Activated T-helper 17 cell treated with anti-CD3 and anti-CD28 coated beads, Interleukin-2, amount 50 U/mL, for 72 hours (primary cell): ENCODE measurements around the gene CAMKMT. TPM values are rescaled to one million over a fixed set of nuclear protein-coding genes. Genes with fewer than 3 reads are reported as not detected.

ENCODE experiments used
- ATAC-seq: fragments of 150-1000 bp; cut with Tn5 transposase; replicated peaks from 2 replicates; pipeline ENCODE4 v1.10.0; 2021; ENCODE audit warnings: mild to moderate bottlenecking, moderate library complexity
- H3K27ac Mint-ChIP-seq: one replicate; pipeline ENCODE4 v1.8.0; 2022; ENCODE audit warnings: mixed read lengths
- H3K27me3 Mint-ChIP-seq: one replicate; pipeline ENCODE4 v1.8.0; 2022; ENCODE audit warnings: mixed read lengths
- H3K36me3 Mint-ChIP-seq: one replicate; pipeline ENCODE4 v1.8.0; 2022; ENCODE audit warnings: low read depth, mild to moderate bottlenecking, mixed read lengths
- H3K4me1 Mint-ChIP-seq: one replicate; pipeline ENCODE4 v1.8.0; 2022; ENCODE audit warnings: mixed read lengths
- H3K4me3 Mint-ChIP-seq: one replicate; pipeline ENCODE4 v1.8.0; 2022; ENCODE audit warnings: mild to moderate bottlenecking, mixed read lengths
- H3K9me3 Mint-ChIP-seq: one replicate; pipeline ENCODE4 v1.8.0; 2022; ENCODE audit warnings: mixed read lengths
- total RNA-seq, 2 donors: library from RNA; stranded (reverse); gene quantifications; one replicate each; pipeline ENCODE4 v1.2.3, GENCODE V29; 2022

Gene CAMKMT
- total RNA-seq, 2 donors from 2014 or later, result 13.4 TPM

DNA sequence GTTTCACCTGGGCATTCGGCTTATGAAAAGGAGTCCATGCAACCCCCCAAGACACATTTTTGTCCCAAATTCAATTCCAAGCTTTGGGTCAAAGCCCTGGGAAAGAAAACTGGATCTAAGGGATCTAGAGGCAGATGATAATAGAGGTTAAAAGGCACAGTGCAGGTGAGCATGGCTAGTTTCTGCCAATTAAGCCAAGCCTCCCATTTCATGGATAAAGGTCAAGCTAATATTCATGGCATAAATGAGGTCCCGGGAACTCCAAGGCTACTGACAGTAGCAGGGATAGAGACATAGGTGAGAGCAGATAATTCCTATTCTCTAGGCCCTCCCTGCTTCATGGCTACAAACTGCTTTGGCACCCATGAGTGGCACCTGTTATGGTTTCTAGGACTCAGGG, 83.1 kb downstream of the CAMKMT start:
- Mint-ChIP-seq H3K4me1 (no peaks in the 10 kb centered on the region), H3K27me3 (no peaks in the 10 kb centered on the region), H3K36me3 (peaks cover 24% of the 10 kb centered on the region), H3K27ac (no peak overlapping the region), H3K9me3 (no peaks in the 10 kb centered on the region), H3K4me3 (no peak overlapping the region)
- ATAC-seq, result no peak

DNA sequence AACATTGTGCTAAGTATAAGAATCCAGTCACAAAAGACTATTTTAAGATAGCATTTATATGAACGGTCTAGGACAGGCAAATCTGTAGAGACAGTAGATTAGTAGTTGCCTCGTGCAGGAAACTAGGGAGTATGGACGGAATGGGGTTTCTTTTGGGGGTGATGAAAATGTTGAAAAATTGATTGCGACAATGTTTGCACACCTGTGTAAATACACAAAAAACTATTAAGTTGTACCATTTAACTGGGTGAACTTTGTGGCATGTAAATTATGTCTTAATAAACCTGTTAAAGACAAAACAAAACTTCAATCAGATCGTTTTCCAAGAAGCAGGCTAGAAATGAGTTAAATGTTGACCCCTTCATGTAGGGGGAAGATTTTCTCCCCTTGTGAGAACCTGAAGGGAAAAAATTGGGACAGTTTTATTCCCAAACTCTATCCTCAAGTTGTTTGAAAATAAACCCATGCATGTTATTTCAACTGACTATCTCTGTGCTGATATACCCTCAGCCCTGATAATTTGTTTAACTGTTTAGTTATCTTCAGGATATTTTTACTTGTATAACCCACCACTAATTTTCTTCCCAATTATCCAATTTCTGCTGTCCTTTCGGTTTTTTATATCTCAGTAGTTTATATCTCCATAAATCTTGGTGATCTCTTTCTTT, 87.2 kb downstream of the CAMKMT start:
- H3K27ac Mint-ChIP-seq, result no peak overlapping the region
- peaks cover 16% of the 10 kb centered on the region for H3K36me3 Mint-ChIP-seq
- H3K9me3 Mint-ChIP-seq, result no peaks in the 10 kb centered on the region
- no peak for ATAC-seq
- no peak overlapping the region for H3K4me3 Mint-ChIP-seq
- no peaks in the 10 kb centered on the region for H3K27me3 Mint-ChIP-seq
- no peaks in the 10 kb centered on the region for H3K4me1 Mint-ChIP-seq

DNA sequence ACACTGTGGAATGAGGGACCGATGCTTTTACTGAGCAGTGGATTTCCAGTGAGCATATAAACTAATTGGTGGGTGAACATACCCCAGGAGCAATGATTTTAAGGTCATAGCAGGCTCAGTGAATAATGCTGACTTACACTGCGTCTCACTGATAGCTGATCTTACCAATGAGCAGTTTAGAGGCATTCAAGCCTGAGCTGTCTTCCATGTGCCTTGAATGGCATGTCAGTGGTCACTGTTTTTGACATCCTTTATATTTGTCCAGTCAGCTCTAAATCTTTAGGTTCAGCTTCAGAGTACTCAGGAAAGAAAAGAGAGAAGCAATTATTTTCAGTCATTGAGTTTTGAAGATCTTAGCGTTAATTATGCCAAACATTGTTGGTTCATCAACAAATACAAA, 88.3 kb downstream of the CAMKMT start:
- Mint-ChIP-seq H3K4me3 (no peak overlapping the region), H3K36me3 (peaks cover 6% of the 10 kb centered on the region), H3K27me3 (no peaks in the 10 kb centered on the region), H3K4me1 (no peaks in the 10 kb centered on the region), H3K9me3 (no peaks in the 10 kb centered on the region), H3K27ac (no peak overlapping the region)
- no peak for ATAC-seq

DNA sequence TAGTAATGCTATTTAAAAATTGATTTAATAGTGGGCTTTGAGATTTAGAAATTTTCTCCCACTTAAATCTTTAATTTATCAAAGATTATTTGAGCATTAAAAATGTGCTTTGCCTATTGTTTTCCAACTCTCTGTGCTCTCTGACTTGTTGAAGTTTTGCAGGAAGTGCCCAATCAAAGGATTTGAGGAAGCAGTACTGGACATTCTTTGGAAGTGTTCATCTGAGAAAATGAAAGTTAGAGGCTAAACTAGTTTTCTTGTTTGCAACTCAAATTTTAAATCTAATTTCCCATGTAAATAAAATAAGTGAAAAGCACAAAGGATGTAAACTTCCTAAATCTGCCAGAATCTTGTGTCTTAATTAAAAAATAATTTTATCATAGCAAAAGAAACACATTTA, 89.1 kb downstream of the CAMKMT start:
- no peaks in the 10 kb centered on the region for H3K9me3 Mint-ChIP-seq
- H3K27me3 Mint-ChIP-seq, result no peaks in the 10 kb centered on the region
- H3K27ac Mint-ChIP-seq, result no peak overlapping the region
- no peak for ATAC-seq
- H3K4me1 Mint-ChIP-seq, result no peaks in the 10 kb centered on the region
- no peak overlapping the region for H3K4me3 Mint-ChIP-seq
- peaks cover 1% of the 10 kb centered on the region for H3K36me3 Mint-ChIP-seq

DNA sequence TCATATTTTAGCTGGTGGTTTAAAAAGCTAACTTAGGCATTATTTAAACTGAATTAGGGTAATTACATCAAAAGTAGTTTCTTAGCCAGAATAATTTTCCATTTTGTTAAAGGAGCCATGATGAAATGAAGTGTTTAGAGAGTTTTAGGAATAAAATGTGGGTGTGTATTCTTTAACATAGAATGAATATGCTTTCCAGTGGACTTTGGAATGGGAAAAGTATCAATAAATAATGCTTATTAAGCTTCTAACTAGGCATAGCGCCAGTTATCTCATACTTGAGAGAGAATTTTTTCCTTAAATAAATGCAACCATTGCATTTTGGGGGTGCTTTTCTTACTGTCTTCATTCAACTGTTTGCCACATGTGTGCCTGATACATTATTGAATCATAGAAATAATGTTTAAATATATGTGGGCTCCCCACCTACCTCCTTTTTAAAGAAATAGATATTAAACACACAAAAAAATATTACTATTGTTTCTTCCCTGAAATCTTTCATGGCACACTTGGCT, 90.4 kb downstream of the CAMKMT start:
- H3K27me3 Mint-ChIP-seq, result no peaks in the 10 kb centered on the region
- no peak overlapping the region for H3K4me3 Mint-ChIP-seq
- no peaks in the 10 kb centered on the region for H3K4me1 Mint-ChIP-seq
- H3K27ac Mint-ChIP-seq, result no peak overlapping the region
- no peak for ATAC-seq
- no peaks in the 10 kb centered on the region for H3K9me3 Mint-ChIP-seq
- H3K36me3 Mint-ChIP-seq, result no peaks in the 10 kb centered on the region

DNA sequence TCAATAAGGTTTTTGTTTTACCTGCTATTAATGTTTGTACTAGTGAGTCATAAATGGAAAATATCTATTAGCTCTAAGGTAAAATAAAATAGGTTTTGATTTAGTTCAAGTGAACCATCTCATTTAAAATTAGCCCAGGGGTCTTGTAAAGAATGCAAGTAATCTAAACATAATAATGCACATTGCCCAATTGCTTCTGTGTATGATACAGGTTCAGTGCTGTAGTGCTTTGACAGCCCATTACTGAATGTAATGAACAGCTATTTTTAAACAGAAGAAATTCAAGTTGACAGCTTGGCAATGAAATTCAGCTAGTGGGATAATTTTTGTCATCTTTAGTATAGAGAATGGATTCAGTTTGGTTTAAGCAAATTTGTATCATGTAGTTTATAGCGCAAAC, 91.5 kb downstream of the CAMKMT start:
- ATAC-seq, result no peak
- no peaks in the 10 kb centered on the region for H3K27me3 Mint-ChIP-seq
- no peak overlapping the region for H3K27ac Mint-ChIP-seq
- no peaks in the 10 kb centered on the region for H3K9me3 Mint-ChIP-seq
- no peaks in the 10 kb centered on the region for H3K4me1 Mint-ChIP-seq
- H3K36me3 Mint-ChIP-seq, result no peaks in the 10 kb centered on the region
- no peak overlapping the region for H3K4me3 Mint-ChIP-seq

DNA sequence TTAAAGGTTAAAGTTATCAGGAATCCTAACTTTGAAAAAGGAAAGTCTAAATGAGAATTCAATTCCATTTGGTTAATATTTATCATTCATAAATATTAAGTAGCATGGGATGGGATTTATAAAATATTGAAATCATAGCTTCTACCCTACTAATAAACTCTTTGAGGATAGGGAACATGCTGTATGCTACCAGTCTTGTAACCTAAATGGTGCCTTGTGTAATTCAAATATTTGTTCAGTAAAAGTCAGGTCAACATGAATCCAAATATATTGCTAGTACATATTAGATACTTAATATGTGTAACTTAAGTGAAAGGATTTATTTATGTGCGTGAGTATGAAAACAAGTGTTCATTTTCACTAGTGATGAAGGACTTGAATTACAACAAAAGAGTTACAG, 94.1 kb downstream of the CAMKMT start:
- H3K27ac Mint-ChIP-seq, result no peak overlapping the region
- ATAC-seq, result no peak
- no peaks in the 10 kb centered on the region for H3K4me1 Mint-ChIP-seq
- H3K36me3 Mint-ChIP-seq, result no peaks in the 10 kb centered on the region
- no peaks in the 10 kb centered on the region for H3K9me3 Mint-ChIP-seq
- H3K4me3 Mint-ChIP-seq, result no peak overlapping the region
- no peaks in the 10 kb centered on the region for H3K27me3 Mint-ChIP-seq

DNA sequence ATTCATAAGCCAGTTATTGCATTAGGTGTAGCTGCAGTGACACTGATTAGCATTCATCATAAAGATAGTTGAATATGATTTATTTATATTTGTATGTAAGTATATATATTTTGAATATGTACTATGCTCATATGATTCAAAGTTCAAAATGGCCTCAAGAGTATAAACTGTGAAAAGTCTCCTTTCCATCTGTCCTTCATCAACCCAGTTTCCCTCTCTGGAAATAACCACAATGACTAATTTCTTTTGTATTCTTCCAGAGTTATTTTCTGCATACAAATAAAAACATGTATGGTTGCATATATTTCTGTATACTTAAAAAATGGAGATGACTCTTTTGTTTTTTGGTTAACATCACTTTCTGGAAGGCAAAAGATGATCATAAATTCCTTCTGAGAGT, 95.2 kb downstream of the CAMKMT start:
- Mint-ChIP-seq H3K27me3 (no peaks in the 10 kb centered on the region), H3K9me3 (no peaks in the 10 kb centered on the region), H3K36me3 (no peaks in the 10 kb centered on the region), H3K4me1 (no peaks in the 10 kb centered on the region), H3K27ac (no peak overlapping the region), H3K4me3 (no peak overlapping the region)
- no peak for ATAC-seq

DNA sequence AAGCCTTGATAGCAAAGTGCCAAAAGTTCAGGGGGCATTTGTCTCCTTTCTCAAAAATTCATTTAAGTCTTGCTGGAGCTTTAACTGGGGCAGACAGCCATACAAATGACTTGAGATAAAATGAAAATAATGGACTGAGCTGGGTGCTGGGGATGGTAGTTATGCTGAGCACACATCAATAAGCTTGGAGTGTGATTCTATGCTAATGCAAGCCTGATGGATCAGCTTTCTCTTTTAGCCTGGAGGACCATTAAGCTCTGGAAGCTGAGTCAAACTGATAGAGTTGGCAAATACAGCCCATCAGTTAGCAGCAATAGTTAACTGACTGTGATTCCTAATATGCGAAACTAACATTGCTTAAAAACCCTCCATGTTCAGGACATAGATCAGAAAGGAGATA, 98.0 kb downstream of the CAMKMT start:
- Mint-ChIP-seq H3K27me3 (no peaks in the 10 kb centered on the region), H3K36me3 (no peaks in the 10 kb centered on the region), H3K9me3 (peaks cover 17% of the 10 kb centered on the region), H3K4me3 (no peak overlapping the region), H3K27ac (no peak overlapping the region), H3K4me1 (no peaks in the 10 kb centered on the region)
- ATAC-seq, result no peak

DNA sequence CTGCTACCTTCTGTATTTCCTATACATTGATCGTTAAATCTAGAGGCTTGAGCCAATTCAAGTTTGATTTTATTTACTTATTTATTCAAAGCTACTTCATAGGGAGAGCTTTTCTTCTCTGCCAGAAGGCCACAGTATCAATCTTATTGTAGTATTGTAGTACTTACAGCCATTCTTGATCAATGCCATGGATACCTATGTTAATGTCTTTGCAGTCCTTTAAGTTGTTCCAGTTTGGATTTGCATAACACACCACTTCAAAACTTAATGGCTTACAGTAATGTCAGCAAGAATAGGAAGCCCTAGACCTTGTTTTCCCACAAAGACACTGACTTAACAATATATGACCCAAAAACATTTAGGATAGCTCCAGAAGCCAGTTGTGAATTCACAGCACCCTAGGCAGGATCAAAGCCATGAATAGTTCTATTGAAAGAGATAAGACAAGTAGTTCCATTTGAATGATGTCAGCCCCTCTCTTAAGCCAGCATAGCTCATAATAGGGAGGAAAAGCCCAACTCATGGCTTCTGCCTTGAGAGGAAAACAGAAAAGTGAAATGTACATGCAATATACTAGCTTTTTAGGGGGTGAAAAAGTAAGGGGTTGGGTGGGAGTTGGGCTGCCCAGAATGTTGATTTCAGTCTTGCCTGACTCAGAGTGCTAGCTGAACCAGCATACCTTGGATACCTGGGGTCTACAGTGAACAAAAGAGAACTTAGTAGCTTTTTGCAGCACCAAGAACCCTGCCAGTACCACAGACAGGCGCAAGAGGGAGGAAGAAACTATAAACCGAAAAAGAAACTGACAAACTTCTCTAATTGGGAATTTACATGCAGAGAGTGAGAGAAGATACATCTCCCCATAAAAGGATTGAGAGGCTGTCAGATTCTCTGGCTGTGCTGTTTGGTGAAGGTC, 101.4 kb downstream of the CAMKMT start:
- Mint-ChIP-seq H3K4me3 (no peak overlapping the region), H3K27ac (no peak overlapping the region), H3K36me3 (no peaks in the 10 kb centered on the region), H3K27me3 (no peaks in the 10 kb centered on the region), H3K9me3 (peaks cover 17% of the 10 kb centered on the region), H3K4me1 (no peaks in the 10 kb centered on the region)
- ATAC-seq, result no peak

DNA sequence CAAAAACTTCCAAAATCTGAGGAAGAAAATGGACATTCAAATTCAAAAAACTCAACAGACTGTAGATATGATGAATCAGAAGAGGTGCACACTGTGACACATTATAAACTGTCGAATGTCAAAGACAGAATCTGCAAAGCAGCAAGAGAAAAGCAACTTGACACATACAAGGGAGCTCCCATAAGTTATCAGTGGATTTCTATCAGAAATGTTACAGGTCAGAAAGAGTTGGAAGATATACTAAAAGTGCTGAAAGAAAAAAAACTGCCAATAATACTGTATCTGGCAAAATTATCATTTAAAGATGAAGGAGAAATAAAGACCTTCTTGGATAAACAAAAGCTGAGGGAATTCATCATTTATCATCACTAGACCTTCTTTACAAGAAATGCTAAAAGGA, 102.7 kb downstream of the CAMKMT start:
- no peak overlapping the region for H3K4me3 Mint-ChIP-seq
- H3K4me1 Mint-ChIP-seq, result no peaks in the 10 kb centered on the region
- H3K27me3 Mint-ChIP-seq, result no peaks in the 10 kb centered on the region
- no peak overlapping the region for H3K27ac Mint-ChIP-seq
- H3K36me3 Mint-ChIP-seq, result no peaks in the 10 kb centered on the region
- H3K9me3 Mint-ChIP-seq, result peaks cover 17% of the 10 kb centered on the region
- no peak for ATAC-seq

DNA sequence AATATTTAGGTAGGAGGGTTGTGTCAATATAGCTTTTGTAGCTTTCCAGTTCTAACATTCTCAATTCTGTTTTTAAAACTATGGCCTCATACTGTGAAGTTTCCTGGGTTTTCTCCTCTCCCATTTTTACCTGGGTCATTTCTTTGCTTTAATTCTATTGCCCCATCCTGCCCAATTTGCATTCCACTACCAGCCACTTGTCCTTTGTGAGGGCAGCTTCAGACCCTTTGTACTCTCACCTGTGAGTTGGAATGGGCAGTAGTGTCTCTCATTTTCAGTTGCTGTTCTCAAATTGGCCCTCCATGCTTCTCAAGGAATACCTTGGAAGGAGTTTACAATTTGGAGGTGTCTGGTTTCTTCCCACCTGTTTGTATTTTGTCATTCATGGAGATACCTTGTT, 108.4 kb downstream of the CAMKMT start:
- Mint-ChIP-seq H3K27me3 (no peaks in the 10 kb centered on the region), H3K4me3 (no peak overlapping the region), H3K36me3 (no peaks in the 10 kb centered on the region), H3K9me3 (no peaks in the 10 kb centered on the region), H3K27ac (no peak overlapping the region), H3K4me1 (no peaks in the 10 kb centered on the region)
- ATAC-seq, result no peak

DNA sequence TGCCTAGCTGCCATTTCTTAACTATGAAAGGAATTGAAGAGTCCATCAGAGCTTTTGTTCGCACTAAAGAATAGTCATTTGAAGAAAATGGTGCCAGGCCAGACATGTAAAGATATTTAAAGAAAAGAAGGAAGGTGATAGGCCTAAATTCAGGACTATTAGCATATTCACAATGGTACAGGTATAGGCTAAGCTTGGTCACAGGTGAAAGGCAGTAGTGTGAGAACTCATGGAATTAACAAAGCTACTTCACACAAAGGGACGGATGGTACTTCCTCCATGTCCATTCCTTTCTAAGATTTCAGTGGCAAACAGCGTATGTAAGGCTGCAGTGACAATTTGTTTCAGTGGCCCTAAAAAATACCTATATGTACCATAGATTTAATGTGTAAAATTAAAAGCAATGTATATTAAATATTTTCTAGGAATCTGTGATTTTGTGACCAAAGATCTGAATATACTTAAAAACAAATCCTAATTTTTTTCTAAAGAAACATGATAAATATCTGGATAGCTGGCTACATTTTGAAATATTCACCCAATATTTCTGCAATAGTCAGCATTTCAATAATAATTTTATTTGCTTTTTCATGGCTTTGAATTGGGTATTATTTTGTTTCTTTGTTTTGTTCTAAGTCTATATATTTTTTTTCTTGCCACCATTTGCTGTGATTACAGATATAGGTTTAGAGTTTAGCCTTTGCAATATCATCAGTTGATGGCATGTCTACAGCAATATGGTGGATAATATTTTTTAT, 116.1 kb downstream of the CAMKMT start:
- H3K27ac Mint-ChIP-seq, result no peak overlapping the region
- no peaks in the 10 kb centered on the region for H3K9me3 Mint-ChIP-seq
- no peaks in the 10 kb centered on the region for H3K27me3 Mint-ChIP-seq
- ATAC-seq, result no peak
- H3K4me1 Mint-ChIP-seq, result no peaks in the 10 kb centered on the region
- no peak overlapping the region for H3K4me3 Mint-ChIP-seq
- no peaks in the 10 kb centered on the region for H3K36me3 Mint-ChIP-seq

DNA sequence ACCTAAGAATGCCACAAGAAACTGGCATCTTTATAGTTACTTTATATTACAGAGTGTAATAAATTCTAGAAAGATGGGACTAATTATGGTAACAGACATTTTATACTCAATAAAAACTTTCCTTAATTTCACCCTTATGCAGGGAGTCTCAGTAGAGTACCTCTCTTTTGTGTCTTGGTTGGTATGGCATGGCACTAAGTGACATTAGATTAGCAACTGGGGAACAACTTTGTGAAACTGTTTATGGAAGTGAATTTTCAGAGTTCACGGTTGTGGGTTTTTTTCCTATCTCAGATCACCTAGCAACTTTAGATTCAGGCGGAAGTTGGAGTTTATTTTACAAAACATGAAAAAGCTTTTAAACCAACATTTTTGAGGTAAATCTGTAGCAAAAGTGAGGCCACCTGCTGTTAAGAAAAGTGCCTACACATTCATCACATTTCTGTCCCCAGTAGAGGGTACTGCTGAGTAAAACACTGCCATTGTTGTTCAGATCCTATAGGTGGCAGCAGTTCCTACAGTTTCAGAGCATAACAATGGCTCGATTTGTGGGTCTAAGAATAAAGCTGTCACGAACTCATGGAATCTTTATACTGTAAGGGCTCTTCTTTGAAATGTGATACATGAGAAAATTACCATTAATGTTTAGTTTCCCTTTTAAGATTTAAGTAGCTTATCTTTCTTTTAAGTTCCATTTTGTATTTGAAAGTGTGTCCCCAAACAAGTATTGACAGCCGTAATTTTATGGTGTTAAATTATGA, 117.6 kb downstream of the CAMKMT start:
- ATAC-seq, result peak; percentile 96
- peaks cover under 1% of the 10 kb centered on the region for H3K36me3 Mint-ChIP-seq
- no peaks in the 10 kb centered on the region for H3K27me3 Mint-ChIP-seq

More for the DNA sequence above, 117.6 kb downstream of the CAMKMT start:
- Mint-ChIP-seq H3K9me3 (no peaks in the 10 kb centered on the region), H3K4me3 (no peak overlapping the region), H3K27ac (no peak overlapping the region), H3K4me1 (no peaks in the 10 kb centered on the region)
